Pancreas (tissue), 10 donors: ENCODE results near the gene PCBP4. TPM values are rescaled to one million over a fixed set of nuclear protein-coding genes. Genes with fewer than 3 reads are reported as not detected.

Experiments
- ATAC-seq, 4 donors: fragments of 200-7000 bp; cut with Tn5 transposase; one replicate each; pipeline versions ENCODE4 v1.8.0 to v1.9.1; 2020; ENCODE audit warnings: mild to moderate bottlenecking in 4 of 4, moderate library complexity in 4 of 4
- DNase-seq, 6 donors: peaks; one replicate each; pipeline ENCODE4 v3.0.0-alpha.2; 2020
- FAIRE-seq: peaks from 2 replicates; lab custom pipeline; 2012; peaks lifted over from hg19 to GRCh38; lab: Jason Lieb, UNC
- H3K27ac ChIP-seq, 4 donors: fragments of 200-600 bp; sonication (generic); 1 replicate in 3 of 4; 2 replicates in 1 of 4; pipeline versions ENCODE4 v1.5.0 to v1.8.0; 2020
- H3K27me3 ChIP-seq, 4 donors: fragments of 200-600 bp; one replicate each; pipeline ENCODE4 v1.8.0; 2021
- H3K36me3 ChIP-seq, 3 donors: fragments of 200-600 bp; sonication (generic) in 1 of 3; one replicate each; pipeline versions ENCODE4 v1.5.0 to v1.8.0; 2020 to 2021
- H3K4me1 ChIP-seq, 3 donors: fragments of 200-600 bp; one replicate each; pipeline ENCODE4 v1.8.0; 2021
- H3K4me3 ChIP-seq, 4 donors: fragments of 200-600 bp; sonication (generic) in 2 of 4; one replicate each; pipeline versions ENCODE4 v1.5.0 to v1.8.0; 2020 to 2021
- H3K9me3 ChIP-seq, 4 donors: fragments of 200-600 bp; one replicate each; pipeline ENCODE4 v1.8.0; 2021
- WGBS, 2 donors: extraction: QIAGEN DNeasy Blood & Tissue Kit; methylation state at CpG; one replicate each; pipeline ENCODE4 v1.1.7; 2013; 5-methylcytosine and 5-hydroxymethylcytosine counted together
- intact Hi-C, 3 donors: fragments of 100-400 bp; cut with DNase I; formaldehyde crosslinking; loops; one replicate each; pipeline versions ENCODE4 v1.11.1 to v1.14.2; 2022
- polyA plus RNA-seq, 2 donors: library from polyadenylated mRNA; stranded (reverse); fragments of 200-250 nt; gene quantifications; one replicate each; pipeline ENCODE4 v1.2.3, GENCODE V29; 2013
- total RNA-seq, 6 donors: library from RNA; stranded (reverse); fragmentation: NEBNext Ultra II Directional in 4 of 6; extraction: Animal tissue kit (Norgen Biotek cat#: 25700) in 4 of 6; gene quantifications; one replicate each; pipeline versions ENCODE4 v1.2.1 to v1.2.4, GENCODE V29; 2021 to 2023
- TF ChIP-seq, protein P1 (sequence below), 4 donors: fragments of 200-600 bp; sonication (generic) in 3 of 4; IDR thresholded peaks; one replicate each; pipeline versions ENCODE4 v1.5.0 to v1.8.0; 2021; ENCODE audit warnings: antibody characterized with exemption in 4 of 4
- donor health status: healthy with polysubstance abuse.
- donor health status: DM: no; HTN: no; CAD: no; lungs with moderate emphysema.
- donor health status: DM: no; HTN: no; CAD: no.
- donor health status: control.
- donor health status: control.
- donor health status: Bipolar disorder and iron deficiency.
- donor health status: DM: yes; HTN: yes; CAD: no.
- donor health status: DM: no; HTN: no; CAD: no.
- donor health status: DM: no; HTN: no; CAD: no.
- donor health status: DM: yes; HTN: yes; CAD: no.

PCBP4 gene
- total and polyA plus RNA-seq, 8 donors = 10.7 to 55.2 (median 17.4) TPM

DNA sequence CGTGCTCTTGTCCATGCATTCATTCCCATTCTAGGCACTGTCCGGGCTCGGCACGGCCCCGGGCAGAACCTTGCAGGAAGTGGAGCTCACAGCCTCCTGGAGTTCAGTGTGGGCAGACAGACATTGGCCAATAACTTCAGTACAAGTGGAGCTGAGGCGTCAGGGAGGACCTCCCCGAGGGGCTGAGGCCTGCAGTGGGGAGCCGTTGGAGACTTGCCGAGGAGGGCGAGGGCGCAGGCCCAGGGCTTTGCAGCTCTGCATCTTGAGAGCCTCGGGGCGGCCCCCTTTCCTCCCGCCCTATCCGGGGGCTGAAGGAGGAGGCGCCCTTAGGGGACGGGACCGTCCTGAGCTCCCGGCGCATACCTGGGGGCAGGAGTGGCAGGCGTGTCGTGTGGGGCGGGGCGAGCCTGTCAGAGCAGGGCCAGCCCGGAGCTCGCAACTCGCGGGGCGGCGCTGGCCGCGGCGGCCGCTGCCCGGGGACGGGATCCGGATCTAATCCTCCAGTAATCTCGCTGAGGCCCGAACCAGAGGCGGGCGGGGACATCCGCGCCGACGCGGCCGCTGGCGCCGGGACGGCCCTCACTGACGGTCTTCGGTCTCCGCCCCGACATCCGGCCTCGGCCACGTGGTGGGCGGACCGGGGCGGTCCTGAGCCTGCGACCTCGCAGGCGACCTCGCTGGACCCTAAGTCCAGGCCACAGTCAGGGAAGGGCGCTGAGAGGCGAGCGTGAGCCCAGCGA is 15.8 kb upstream of the PCBP4 start, which contains the start of gene ACY1:
TSS of gene ACY1 (plus strand) at position 698 of the 740 bp plus-strand sequence. CDS start 530 bp downstream, outside the sequence.
- TF ChIP-seq, protein P1, sequence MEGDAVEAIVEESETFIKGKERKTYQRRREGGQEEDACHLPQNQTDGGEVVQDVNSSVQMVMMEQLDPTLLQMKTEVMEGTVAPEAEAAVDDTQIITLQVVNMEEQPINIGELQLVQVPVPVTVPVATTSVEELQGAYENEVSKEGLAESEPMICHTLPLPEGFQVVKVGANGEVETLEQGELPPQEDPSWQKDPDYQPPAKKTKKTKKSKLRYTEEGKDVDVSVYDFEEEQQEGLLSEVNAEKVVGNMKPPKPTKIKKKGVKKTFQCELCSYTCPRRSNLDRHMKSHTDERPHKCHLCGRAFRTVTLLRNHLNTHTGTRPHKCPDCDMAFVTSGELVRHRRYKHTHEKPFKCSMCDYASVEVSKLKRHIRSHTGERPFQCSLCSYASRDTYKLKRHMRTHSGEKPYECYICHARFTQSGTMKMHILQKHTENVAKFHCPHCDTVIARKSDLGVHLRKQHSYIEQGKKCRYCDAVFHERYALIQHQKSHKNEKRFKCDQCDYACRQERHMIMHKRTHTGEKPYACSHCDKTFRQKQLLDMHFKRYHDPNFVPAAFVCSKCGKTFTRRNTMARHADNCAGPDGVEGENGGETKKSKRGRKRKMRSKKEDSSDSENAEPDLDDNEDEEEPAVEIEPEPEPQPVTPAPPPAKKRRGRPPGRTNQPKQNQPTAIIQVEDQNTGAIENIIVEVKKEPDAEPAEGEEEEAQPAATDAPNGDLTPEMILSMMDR (IDR thresholded peaks at IDR 0.05) = no peak
- 0 to 1% methylated on average over 61 to 68 of the region's 68 CpGs for WGBS, 2 donors
- peaks cover 5 to 13% (median 10%) of the 10 kb centered on the region in 3 donors for H3K4me1 ChIP-seq

DNA sequence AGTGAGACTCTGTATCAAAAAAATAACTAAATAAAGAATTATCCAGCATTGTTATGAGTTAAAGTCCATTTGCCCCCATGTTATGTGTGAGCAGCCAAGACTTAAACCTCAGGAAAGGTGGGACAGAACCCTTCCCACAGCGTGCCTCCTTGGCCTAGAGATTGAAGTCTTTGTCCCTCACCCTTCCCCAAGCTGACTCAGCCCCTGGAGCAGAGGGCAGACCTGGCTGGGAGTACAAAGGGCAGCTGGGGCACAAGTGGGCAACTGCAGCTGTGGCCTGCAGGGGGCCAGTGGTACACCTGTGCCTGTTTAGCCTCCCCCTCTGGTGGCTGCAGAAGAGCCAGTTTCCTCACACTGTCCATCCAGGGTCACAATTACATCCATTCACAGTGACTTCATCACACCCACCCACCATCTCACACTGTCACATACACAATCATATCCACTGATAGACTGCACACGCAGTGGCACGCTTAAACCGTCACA is 15.1 kb upstream of the PCBP4 start:
- peak in 5 of 6 donors; percentile 53 to 81 (median 72) for DNase-seq

More for the DNA sequence above, 15.8 kb upstream of the PCBP4 start, which contains the start of gene ACY1:
- FAIRE-seq = no peak
- peak within 1 kb of the TSS; percentile 84 to 94 (median 92) for H3K27ac ChIP-seq
- intact Hi-C loops = no loop called here
- peak; percentile 86 to 90 (median 88) for ATAC-seq
- peak; percentile 79 to 94 (median 87) for DNase-seq
- no peaks in the 10 kb centered on the region for H3K36me3 ChIP-seq
- peak within 1 kb of the TSS; percentile 39 to 63 (median 54) for H3K4me3 ChIP-seq
- H3K27me3 ChIP-seq = no peaks in the 10 kb centered on the region
- no peaks in the 10 kb centered on the region for H3K9me3 ChIP-seq

GRCh38 chr3:51980253-51980652 is 13.0 kb upstream of the PCBP4 start:
- ATAC-seq (no peak), FAIRE-seq (no peak), DNase-seq (peak in 1 of 6 donors; percentile 52)
- Histone ChIP-seq H3K27ac (no peak overlapping the region), H3K9me3 (no peaks in the 10 kb centered on the region), H3K4me1 (peaks cover 5 to 16% (median 13%) of the 10 kb centered on the region in 3 donors), H3K4me3 (no peak overlapping the region), H3K27me3 (no peaks in the 10 kb centered on the region), H3K36me3 (no peaks in the 10 kb centered on the region)
- TF ChIP-seq, protein P1 (IDR thresholded peaks at IDR 0.05) = no peak
- intact Hi-C loops = no loop called here
- WGBS, 2 donors = 95 to 96% methylated on average over 10 of the region's 10 CpGs

More for the DNA sequence above, 15.1 kb upstream of the PCBP4 start:
- no peak for FAIRE-seq
- TF ChIP-seq, protein P1 (IDR thresholded peaks at IDR 0.05) = peak in 3 of 4 donors; percentile 25 to 28 (median 28)
- Histone ChIP-seq H3K27me3 (no peaks in the 10 kb centered on the region), H3K27ac (peak overlapping the region; percentile 84 to 94 (median 92)), H3K4me3 (peak overlapping the region; percentile 39 to 63 (median 54)), H3K36me3 (no peaks in the 10 kb centered on the region), H3K9me3 (no peaks in the 10 kb centered on the region), H3K4me1 (peaks cover 5 to 13% (median 10%) of the 10 kb centered on the region in 3 donors)
- 2 to 6% methylated on average over 4 of the region's 4 CpGs for WGBS, 2 donors
- ATAC-seq = peak; percentile 57 to 79 (median 70)
- intact Hi-C loops = no loop called here

- FAIRE-seq (no peak), DNase-seq (no peak), ATAC-seq (no peak)
- Histone ChIP-seq H3K4me1 (peaks cover 14 to 23% (median 16%) of the 10 kb centered on the region in 3 donors), H3K9me3 (no peaks in the 10 kb centered on the region), H3K27me3 (no peaks in the 10 kb centered on the region), H3K27ac (no peak overlapping the region), H3K36me3 (no peaks in the 10 kb centered on the region), H3K4me3 (no peak overlapping the region)
- TF ChIP-seq, protein P1 (IDR thresholded peaks at IDR 0.05) = no peak
- intact Hi-C loops = no loop called here
- WGBS, 2 donors = 72 to 77% methylated on average over 4 of the region's 4 CpGs
Measured at GRCh38 chr3:51978143-51978502, 10.9 kb upstream of the PCBP4 start.
